SK-N-SH (cell line): ENCODE results near the gene CTTNBP2NL. TPM values are rescaled to one million over a fixed set of nuclear protein-coding genes. Genes with fewer than 3 reads are reported as not detected.
"Not testable (repeated sequence)": the region's sequence is repeated elsewhere in the genome, so short reads cannot be mapped to it uniquely, and the experiment has no call there.

ENCODE experiments used
- CTCF ChIA-PET: fragments of 300-600, 350-600 bp; formaldehyde crosslinking; extraction: SDS; loops from one replicate; lab custom pipeline; 2021; lab: Yijun Ruan, JAX
- POLR2A ChIA-PET: fragments of 350-600 bp; sonication (Branson Sonifier 250); formaldehyde crosslinking; extraction: SDS; loops from one replicate; lab custom pipeline; 2020; ENCODE audit warnings: antibody characterized with exemption, inconsistent platforms; lab: Yijun Ruan, JAX
- DNase-seq: peaks from one replicate; pipeline ENCODE4 v3.0.0; 2012
- H2AFZ ChIP-seq: fragments of 200-600 bp; sonication (generic); 2 replicates; pipeline ENCODE4 v1.8.1; 2016; ENCODE audit warnings: antibody characterized with exemption, mild to moderate bottlenecking, low read depth
- H3F3A ChIP-seq: fragments of 200-600 bp; sonication (generic); replicated peaks from 2 replicates; pipeline ENCODE3; 2016; ENCODE audit warnings: antibody characterized with exemption, mild to moderate bottlenecking; ENCODE audit not compliant: insufficient read depth
- H3K27ac ChIP-seq, 2 experiments: fragments of 200-500 bp in 1 of 2; fragments of 200-600 bp in 1 of 2; sonication (Bioruptor generic) in 1 of 2; sonication (generic), shearing (Covaris generic) in 1 of 2; 2 replicates each; pipeline versions ENCODE4 v1.5.1 to v1.6.1; 2014 to 2016; ENCODE audit warnings: low read depth in 2 of 2, inconsistent platforms in 1 of 2, low read length in 1 of 2, mild to moderate bottlenecking in 1 of 2, mixed read lengths in 1 of 2
- H3K27me3 ChIP-seq: fragments of 200-600 bp; sonication (generic), shearing (Covaris generic); 2 replicates; pipeline ENCODE4 v1.6.1; 2016; ENCODE audit warnings: mixed run types; ENCODE audit not compliant: insufficient read depth
- H3K36me3 ChIP-seq, 2 experiments: fragments of 200-500 bp in 1 of 2; fragments of 200-600 bp in 1 of 2; sonication (Bioruptor generic) in 1 of 2; sonication (generic) in 1 of 2; replicated peaks in 1 of 2; 2 replicates each; pipeline versions ENCODE3 to v1.5.1; 2014 to 2016; ENCODE audit warnings: low read length in 1 of 2, mild to moderate bottlenecking in 1 of 2; ENCODE audit not compliant: insufficient read depth in 2 of 2, control insufficient read depth in 1 of 2
- H3K4me1 ChIP-seq, 2 experiments: fragments of 200-500 bp in 1 of 2; fragments of 200-600 bp in 1 of 2; sonication (Bioruptor generic) in 1 of 2; sonication (generic), shearing (Covaris generic) in 1 of 2; 2 replicates each; pipeline versions ENCODE4 v1.5.1 to v1.6.1; 2014 to 2016; ENCODE audit warnings: low read depth in 1 of 2, low read length in 1 of 2, mixed run types in 1 of 2; ENCODE audit not compliant: insufficient read depth in 2 of 2, control insufficient read depth in 1 of 2
- H3K4me2 ChIP-seq: fragments of 200-600 bp; sonication (generic), shearing (Covaris generic); 2 replicates; pipeline ENCODE4 v1.6.1; 2017; ENCODE audit warnings: mixed run types
- H3K4me3 ChIP-seq, 2 experiments: fragments of 200-500 bp in 1 of 2; fragments of 200-600 bp in 1 of 2; sonication (Bioruptor generic) in 1 of 2; sonication (generic), shearing (Covaris generic) in 1 of 2; 2 replicates each; pipeline versions ENCODE4 v1.5.1 to v1.8.1; 2014 to 2016; ENCODE audit warnings: low read depth in 2 of 2, inconsistent platforms in 1 of 2, low read length in 1 of 2, mild to moderate bottlenecking in 1 of 2, mixed read lengths in 1 of 2, moderate library complexity in 1 of 2
- H3K79me2 ChIP-seq: fragments of 200-600 bp; sonication (generic); 2 replicates; pipeline ENCODE4 v1.8.1; 2017; ENCODE audit warnings: mild to moderate bottlenecking; ENCODE audit not compliant: insufficient read depth
- H3K9ac ChIP-seq: fragments of 200-600 bp; sonication (generic); 2 replicates; pipeline ENCODE4 v1.6.1; 2017; ENCODE audit warnings: mixed run types
- H3K9me2 ChIP-seq: fragments of 200-600 bp; sonication (generic); 2 replicates; pipeline ENCODE4 v1.6.1; 2017; ENCODE audit warnings: mixed run types
- H3K9me3 ChIP-seq: fragments of 200-600 bp; sonication (generic); 2 replicates; pipeline ENCODE4 v1.6.1; 2017; ENCODE audit warnings: mixed run types, mild to moderate bottlenecking, moderate library complexity
- H4K20me1 ChIP-seq: fragments of 200-600 bp; sonication (generic); 2 replicates; pipeline ENCODE4 v1.6.1; 2017; ENCODE audit warnings: mild to moderate bottlenecking, mixed run types; ENCODE audit not compliant: insufficient read depth
- ELF1 ChIP-seq: IDR thresholded peaks from 2 replicates; pipeline ENCODE4 v1.4.0; 2012
- EP300 ChIP-seq, 2 experiments: IDR thresholded peaks; 2 replicates each; pipeline versions ENCODE4 v1.4.0 to v1.6.1; 2012; ENCODE audit warnings: borderline replicate concordance in 1 of 2, low read depth in 1 of 2, low read length in 1 of 2
- FOSL2 ChIP-seq: IDR thresholded peaks from 2 replicates; pipeline ENCODE4 v1.4.0; 2012; ENCODE audit warnings: low read depth, mild to moderate bottlenecking, moderate library complexity, borderline replicate concordance
- IRF3 ChIP-seq: fragments of 150-350 bp; IDR thresholded peaks from 2 replicates; pipeline ENCODE4 v1.6.1; 2016; ENCODE audit warnings: mild to moderate bottlenecking, low read depth, low read length
- MEF2A ChIP-seq: IDR thresholded peaks from 2 replicates; pipeline ENCODE4 v1.4.0; 2012; ENCODE audit warnings: low read depth, borderline replicate concordance
- RFX5 ChIP-seq: IDR thresholded peaks from 2 replicates; pipeline ENCODE4 v1.6.1; 2012; ENCODE audit warnings: mild to moderate bottlenecking, improper control_type of control experiment, low read length
- SIN3A ChIP-seq: IDR thresholded peaks from 2 replicates; pipeline ENCODE4 v1.6.1; 2012; ENCODE audit warnings: low read depth, mild to moderate bottlenecking, low read length, moderate library complexity, borderline replicate concordance
- TCF12 ChIP-seq: IDR thresholded peaks from 2 replicates; pipeline ENCODE4 v1.4.0; 2012
- TEAD4 ChIP-seq: IDR thresholded peaks from 2 replicates; pipeline ENCODE4 v1.4.0; 2012; ENCODE audit warnings: mild to moderate bottlenecking, borderline replicate concordance; ENCODE audit not compliant: insufficient read depth
- WGBS: methylation state at CpG from one replicate; pipeline ENCODE4 v1.1.6; 2017; ENCODE audit warnings: low lambda C conversion rate; 5-methylcytosine and 5-hydroxymethylcytosine counted together
- polyA plus RNA-seq, 3 experiments: library from polyadenylated mRNA; depleted of rRNA; stranded (reverse); fragments of >200 nt; gene quantifications; 2 replicates each; pipeline ENCODE4 v1.2.3, GENCODE V29; 2012
- TF ChIP-seq, protein P1 (sequence below): fragments of 150-350 bp; IDR thresholded peaks from 2 replicates; pipeline ENCODE4 v1.6.1; 2017; ENCODE audit warnings: antibody characterized with exemption, low read length, low read depth, borderline replicate concordance
- TF ChIP-seq, protein P2 (sequence below): IDR thresholded peaks from 2 replicates; pipeline ENCODE4 v1.4.0; 2012; ENCODE audit warnings: low read depth, borderline replicate concordance
- TF ChIP-seq, protein P3 (sequence below): IDR thresholded peaks from 2 replicates; pipeline ENCODE4 v1.6.1; 2012; ENCODE audit warnings: mild to moderate bottlenecking, low read depth, low read length, moderate library complexity

The CTTNBP2NL gene
- polyA plus RNA-seq, 1 of the 3 experiments (the other 2 are of a cell fraction): 4.9 TPM

DNA sequence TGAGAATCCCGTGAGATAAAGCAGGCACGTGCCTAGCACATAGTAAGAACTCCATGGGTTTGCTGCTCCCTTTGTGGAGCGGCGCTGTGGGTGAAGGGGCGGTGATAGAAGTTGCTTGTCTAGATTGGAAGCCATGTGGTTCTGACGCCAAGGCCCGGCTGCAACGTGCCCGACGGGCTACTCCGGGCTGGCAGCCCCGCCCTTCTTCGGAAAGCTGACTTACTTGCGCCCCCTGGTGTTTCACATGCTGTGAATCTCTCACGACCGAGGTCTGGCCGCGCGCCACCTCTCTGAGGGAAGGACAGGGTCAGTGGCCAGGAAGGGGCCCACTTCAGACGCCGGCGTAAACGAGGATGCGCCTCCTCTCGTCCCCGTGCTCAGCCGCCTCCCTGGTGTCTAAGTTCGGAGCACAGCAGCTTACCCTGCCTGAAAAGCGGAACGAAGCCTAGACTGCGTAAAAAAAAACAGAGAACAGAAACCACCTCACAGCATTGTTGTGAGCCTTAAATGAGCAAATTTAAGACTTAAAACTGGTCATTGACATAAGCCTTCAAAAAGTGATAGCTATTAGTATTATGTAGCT is 70.2 kb downstream of the CTTNBP2NL start (continued):
- TF ChIP-seq MEF2A (no peak), SIN3A (peak; percentile 84; the same call in 1 of the 2 replicates), EP300 (IDR thresholded peaks at IDR 0.05; ENCODE audit: borderline replicate concordance in 1 of 2, low read depth in 1 of 2, low read length in 1 of 2) (no peak), TCF12 (peak; percentile 35; the same call in 1 of the 2 replicates), TEAD4 (no peak), RFX5 (no peak), IRF3 (no peak), FOSL2 (no peak), ELF1 (no peak)
- TF ChIP-seq, protein P1, sequence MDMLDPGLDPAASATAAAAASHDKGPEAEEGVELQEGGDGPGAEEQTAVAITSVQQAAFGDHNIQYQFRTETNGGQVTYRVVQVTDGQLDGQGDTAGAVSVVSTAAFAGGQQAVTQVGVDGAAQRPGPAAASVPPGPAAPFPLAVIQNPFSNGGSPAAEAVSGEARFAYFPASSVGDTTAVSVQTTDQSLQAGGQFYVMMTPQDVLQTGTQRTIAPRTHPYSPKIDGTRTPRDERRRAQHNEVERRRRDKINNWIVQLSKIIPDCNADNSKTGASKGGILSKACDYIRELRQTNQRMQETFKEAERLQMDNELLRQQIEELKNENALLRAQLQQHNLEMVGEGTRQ: no peak
- TF ChIP-seq, protein P2, sequence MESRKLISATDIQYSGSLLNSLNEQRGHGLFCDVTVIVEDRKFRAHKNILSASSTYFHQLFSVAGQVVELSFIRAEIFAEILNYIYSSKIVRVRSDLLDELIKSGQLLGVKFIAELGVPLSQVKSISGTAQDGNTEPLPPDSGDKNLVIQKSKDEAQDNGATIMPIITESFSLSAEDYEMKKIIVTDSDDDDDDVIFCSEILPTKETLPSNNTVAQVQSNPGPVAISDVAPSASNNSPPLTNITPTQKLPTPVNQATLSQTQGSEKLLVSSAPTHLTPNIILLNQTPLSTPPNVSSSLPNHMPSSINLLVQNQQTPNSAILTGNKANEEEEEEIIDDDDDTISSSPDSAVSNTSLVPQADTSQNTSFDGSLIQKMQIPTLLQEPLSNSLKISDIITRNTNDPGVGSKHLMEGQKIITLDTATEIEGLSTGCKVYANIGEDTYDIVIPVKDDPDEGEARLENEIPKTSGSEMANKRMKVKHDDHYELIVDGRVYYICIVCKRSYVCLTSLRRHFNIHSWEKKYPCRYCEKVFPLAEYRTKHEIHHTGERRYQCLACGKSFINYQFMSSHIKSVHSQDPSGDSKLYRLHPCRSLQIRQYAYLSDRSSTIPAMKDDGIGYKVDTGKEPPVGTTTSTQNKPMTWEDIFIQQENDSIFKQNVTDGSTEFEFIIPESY: no peak
- TF ChIP-seq, protein P3, sequence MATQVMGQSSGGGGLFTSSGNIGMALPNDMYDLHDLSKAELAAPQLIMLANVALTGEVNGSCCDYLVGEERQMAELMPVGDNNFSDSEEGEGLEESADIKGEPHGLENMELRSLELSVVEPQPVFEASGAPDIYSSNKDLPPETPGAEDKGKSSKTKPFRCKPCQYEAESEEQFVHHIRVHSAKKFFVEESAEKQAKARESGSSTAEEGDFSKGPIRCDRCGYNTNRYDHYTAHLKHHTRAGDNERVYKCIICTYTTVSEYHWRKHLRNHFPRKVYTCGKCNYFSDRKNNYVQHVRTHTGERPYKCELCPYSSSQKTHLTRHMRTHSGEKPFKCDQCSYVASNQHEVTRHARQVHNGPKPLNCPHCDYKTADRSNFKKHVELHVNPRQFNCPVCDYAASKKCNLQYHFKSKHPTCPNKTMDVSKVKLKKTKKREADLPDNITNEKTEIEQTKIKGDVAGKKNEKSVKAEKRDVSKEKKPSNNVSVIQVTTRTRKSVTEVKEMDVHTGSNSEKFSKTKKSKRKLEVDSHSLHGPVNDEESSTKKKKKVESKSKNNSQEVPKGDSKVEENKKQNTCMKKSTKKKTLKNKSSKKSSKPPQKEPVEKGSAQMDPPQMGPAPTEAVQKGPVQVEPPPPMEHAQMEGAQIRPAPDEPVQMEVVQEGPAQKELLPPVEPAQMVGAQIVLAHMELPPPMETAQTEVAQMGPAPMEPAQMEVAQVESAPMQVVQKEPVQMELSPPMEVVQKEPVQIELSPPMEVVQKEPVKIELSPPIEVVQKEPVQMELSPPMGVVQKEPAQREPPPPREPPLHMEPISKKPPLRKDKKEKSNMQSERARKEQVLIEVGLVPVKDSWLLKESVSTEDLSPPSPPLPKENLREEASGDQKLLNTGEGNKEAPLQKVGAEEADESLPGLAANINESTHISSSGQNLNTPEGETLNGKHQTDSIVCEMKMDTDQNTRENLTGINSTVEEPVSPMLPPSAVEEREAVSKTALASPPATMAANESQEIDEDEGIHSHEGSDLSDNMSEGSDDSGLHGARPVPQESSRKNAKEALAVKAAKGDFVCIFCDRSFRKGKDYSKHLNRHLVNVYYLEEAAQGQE: no peak

DNA sequence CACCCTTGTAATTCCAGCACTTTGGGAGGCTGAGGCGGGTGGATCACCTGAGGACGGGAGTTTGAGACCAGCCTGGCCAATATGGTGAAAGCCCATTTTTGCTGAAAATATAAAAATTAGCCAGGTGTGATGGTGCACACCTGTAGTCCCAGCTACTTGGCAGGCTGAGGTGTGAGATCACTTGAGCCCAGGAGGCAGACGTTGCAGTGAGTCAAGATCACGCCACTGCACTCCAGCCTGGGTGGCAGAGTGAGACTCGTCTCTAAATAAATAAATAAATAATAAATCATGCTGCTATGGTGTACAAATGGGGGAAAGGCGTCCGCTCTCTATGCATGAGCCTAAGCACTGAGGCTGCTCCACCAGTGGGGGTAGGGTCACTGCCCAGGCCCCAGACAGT is 74.3 kb downstream of the CTTNBP2NL start:
- WGBS: 85% methylated on average over 7 of the region's 7 CpGs
- H2AFZ ChIP-seq, DNase-seq, H3K79me2 ChIP-seq, H3K27me3 ChIP-seq, H4K20me1 ChIP-seq, H3K9me2 ChIP-seq, H3K4me2 ChIP-seq, H3K4me3 ChIP-seq, H3K4me1 ChIP-seq, H3K36me3 ChIP-seq, H3K9me3 ChIP-seq, H3K27ac ChIP-seq, H3K9ac ChIP-seq, POLR2A ChIA-PET: not testable (repeated sequence)
- peaks cover 13% of the 10 kb centered on the region for H3F3A ChIP-seq
- CTCF ChIA-PET: interaction anchor here (1.1 to 12.9 kb wide), 4 partner anchors 11 to 111 kb away, joined by 3 to 154 read pairs (median 4); no protein-coding TSS in a partner anchor
